NK-92 (cell line): ENCODE results near the gene ZNF700.
"Not testable (repeated sequence)": the region's sequence is repeated elsewhere in the genome, so short reads cannot be mapped to it uniquely, and the experiment has no call there.

Source experiments
- DNase-seq: peaks from one replicate; lab custom pipeline; 2025; ENCODE audit not compliant: unreplicated experiment; lab: John Stamatoyannopoulos, UW

The ZNF700 gene

DNA sequence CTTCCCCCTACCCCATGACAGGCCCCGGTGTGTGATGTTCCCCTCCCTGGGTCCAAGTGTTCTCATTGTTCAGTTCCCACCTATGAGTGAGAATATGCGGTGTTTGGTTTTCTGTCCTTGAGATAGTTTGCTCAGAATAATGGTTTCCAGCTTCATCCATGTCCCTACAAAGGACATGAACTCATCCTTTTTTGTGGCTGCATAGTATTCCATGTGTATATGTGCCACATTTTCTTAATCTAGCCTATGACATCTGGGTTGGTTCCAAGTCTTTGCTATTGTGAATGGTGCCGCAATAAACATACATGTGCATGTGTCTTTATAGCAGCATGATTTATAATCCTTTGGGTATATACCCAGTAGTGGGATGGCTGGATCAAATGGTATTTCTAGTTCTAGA, 13.5 kb downstream of the ZNF700 start:
- DNase-seq: not testable (repeated sequence)

DNA sequence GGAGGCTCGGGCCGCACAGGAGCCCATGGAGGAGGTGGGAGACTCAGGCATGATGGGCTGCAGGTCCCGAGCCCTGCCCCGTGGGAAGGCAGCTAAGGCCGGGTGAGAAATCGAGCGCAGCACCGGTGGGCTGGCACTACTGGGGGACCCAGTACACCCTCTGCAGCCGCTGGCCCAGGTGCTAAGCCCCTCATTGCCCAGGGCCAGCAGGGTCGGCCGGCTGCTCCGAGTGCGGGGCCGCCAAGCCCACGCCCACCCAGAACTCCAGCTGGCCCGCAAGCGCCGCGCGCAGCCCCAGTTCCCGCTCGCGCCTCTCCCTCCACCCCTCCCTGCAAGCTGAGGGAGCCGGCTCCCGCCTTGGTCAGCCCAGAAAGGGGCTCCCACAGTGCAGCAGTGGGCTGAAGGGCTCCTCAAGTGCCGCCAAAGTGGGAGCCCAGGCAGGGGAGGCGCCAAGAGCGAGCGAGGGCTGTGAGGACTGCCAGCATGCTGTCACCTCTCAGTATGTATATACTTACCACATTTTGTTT, 16.5 kb downstream of the ZNF700 start:
- not testable (repeated sequence) for DNase-seq

- DNase-seq: no peak
Observed at GRCh38 chr19:11942008-11942842, 17.3 kb downstream of the ZNF700 start.

DNA sequence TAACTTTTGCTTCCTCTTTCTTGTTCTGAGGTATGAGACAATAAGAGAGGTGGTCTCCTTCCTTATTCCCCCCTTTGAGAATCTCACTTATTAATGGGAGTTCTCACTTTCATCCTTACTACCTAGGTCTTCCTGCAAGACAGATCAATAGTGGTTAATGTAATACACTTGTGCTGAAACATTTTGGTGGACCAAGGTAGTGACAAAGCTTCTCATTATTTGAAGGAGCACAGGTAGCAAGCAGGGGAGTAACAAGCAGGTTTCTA, 17.9 kb downstream of the ZNF700 start:
- no peak for DNase-seq

GRCh38 chr19:11944656-11945055, 19.7 kb downstream of the ZNF700 start:
- no peak for DNase-seq

GRCh38 chr19:11948646-11949045, 23.7 kb downstream of the ZNF700 start:
- DNase-seq: no peak

- no peak for DNase-seq
Observed at GRCh38 chr19:11949201-11949600, 24.3 kb downstream of the ZNF700 start.

DNA sequence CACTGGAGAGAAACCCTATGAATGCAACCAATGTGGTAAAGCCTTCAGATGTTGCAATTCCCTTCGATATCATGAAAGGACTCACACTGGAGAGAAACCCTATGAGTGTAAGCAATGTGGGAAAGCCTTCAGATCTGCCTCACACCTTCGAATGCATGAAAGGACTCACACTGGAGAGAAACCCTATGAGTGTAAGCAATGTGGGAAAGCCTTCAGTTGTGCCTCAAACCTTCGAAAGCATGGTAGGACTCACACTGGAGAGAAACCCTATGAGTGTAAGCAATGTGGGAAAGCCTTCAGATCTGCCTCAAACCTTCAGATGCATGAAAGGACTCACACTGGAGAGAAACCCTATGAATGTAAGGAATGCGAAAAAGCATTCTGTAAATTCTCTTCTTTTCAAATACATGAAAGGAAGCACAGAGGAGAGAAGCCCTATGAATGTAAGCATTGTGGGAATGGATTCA, 24.7 kb downstream of the ZNF700 start:
- DNase-seq: not testable (repeated sequence)

DNA sequence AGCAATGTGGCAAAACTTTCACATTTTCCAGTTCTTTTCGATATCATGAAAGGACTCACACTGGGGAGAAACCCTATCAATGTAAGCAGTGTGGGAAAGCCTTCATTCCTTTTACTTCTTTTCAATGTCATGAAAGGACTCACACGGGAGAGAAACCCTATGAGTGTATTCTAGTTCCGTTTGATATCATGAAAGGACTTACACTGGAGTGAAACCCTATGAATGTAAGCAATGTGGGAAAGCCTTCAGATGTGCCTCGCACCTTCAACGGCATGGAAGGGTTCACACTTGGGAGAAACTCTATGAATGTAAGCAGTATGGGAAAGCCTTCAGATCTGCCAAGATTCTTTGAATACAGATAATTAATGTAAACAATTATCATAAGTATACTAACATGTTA, 25.4 kb downstream of the ZNF700 start:
- no peak for DNase-seq

GRCh38 chr19:11963566-11964355, 38.9 kb downstream of the ZNF700 start:
- no peak for DNase-seq

- no peak for DNase-seq
Observed at GRCh38 chr19:11964496-11964857, 39.6 kb downstream of the ZNF700 start.

GRCh38 chr19:11964858-11965645, 40.1 kb downstream of the ZNF700 start, which contains the start of gene ZNF763:
ZNF763 (plus strand) TSS chr19:11965040; CDS start chr19:11965209, 169 bp downstream.
- peak; percentile 32 for DNase-seq

DNA sequence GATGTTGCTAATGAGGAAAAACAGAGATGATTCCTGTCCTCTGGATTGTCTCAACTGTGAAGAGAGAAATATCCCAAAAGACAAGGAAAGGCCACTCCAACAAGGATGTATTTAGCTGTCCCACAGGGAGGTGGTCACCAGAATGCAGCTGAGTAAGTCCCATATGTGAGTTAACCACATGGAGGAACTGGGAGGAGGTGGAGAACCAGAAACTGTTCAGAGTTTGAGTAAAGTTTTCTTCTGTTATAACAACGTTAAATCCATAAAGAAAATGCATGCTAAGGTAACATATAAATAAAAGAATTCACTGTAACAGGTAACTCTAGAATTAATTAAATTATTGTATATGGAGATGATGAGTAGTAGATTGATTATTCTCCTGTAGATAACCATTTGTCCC, 45.3 kb downstream of the ZNF700 start:
- no peak for DNase-seq

DNA sequence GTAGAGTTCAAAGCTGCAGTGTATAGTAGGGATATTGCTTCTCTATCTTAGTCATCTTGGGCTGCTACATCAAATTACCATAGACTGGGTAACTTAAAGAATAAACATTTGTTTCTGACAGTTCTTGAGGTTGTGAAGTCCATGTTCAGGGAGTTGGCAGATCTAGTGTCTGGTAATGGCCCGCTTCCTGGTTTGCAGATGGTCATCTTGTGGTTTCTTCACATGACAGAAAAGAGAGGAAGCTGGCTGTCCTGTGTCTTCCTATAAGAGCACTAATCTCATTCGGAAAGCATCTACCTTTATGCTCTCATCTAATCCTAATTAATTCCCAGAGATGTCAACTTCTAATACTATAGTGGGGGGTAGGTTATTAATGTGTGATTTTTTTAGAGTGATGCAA, 46.1 kb downstream of the ZNF700 start:
- DNase-seq: no peak

DNA sequence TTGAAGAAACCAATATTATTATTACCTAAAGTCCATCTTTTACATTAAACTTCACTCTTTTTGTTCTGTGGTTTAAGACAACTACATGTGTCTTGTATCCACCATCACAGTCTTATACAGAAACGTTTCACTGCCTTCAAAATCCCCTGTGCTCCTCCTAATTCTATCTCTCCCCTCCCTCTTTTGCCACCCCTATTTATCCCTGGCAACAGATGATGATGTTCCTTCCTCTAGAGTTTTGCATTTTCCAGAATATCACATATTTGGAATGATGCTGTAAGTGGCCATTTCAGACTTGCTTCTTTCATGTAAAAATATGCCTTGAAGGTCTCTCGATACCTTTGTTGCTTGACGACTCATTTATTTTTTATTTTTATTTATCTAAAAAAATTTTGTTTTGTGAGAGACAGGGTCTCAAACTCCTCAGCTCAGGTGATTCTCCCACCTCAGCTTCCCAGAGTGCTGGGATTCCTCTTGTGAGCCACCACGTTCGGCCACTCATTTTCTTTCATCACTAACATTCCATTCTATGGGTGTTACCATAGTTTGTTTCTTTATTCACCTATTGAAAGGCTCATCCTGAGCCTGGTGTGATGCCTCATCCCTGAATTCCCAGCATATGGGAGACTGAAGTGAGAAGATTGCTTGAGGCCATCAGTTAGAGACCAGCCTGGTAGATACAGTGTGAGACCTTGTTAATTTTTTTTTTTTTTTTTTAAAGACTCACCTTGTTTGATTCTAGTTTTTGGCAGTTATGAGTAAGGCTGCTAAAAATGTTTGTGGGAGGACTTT, 48.3 kb downstream of the ZNF700 start:
- DNase-seq: no peak

DNA sequence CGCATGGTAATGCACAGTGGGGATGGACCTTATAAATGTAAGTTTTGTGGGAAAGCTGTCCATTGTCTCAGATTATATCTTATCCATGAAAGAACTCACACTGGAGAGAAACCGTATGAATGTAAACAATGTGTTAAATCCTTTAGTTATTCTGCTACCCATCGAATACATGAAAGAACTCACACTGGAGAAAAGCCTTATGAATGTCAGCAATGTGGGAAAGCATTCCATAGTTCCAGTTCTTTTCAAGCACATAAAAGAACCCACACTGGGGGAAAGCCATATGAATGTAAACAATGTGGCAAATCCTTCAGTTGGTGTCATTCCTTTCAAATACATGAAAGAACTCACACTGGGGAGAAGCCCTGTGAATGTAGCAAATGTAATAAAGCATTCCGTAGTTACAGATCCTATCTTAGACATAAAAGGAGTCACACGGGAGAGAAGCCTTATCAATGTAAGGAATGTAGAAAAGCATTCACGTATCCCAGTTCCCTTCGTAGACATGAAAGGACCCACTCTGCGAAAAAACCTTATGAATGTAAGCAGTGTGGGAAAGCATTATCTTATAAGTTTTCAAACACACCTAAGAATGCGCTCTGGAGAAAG, 53.7 kb downstream of the ZNF700 start:
- no peak for DNase-seq

DNA sequence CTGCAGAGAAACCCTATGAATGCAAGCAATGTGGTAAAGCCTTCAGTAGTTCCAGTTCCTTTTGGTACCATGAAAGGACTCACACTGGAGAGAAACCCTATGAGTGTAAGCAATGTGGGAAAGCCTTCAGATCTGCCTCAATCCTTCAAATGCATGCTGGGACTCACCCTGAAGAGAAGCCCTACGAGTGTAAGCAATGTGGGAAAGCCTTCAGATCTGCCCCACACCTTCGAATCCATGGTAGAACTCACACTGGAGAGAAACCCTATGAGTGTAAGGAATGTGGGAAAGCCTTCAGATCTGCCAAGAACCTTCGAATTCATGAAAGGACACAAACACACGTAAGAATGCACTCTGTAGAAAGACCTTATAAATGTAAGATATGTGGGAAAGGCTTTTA, 54.6 kb downstream of the ZNF700 start:
- DNase-seq: no peak

DNA sequence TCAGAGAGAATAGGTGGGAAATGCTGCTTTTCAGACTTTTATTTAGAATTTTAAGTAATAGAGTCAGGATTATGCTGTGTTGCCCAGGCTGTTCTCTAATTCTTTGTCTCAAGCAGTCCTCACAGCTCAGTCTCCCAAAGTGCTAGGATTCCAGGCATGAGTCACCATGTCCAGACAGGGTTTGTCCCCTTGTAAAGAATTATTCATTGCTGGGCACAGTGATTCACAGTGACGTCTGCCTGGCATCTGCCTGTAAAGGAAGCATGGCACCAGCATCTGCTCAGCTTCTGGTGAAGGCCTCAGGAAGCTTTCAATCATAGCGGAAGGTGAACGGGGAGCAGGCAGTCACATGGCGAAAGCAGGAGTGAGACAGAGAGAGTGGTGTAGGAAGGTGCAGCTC, 57.6 kb downstream of the ZNF700 start:
- no peak for DNase-seq

DNA sequence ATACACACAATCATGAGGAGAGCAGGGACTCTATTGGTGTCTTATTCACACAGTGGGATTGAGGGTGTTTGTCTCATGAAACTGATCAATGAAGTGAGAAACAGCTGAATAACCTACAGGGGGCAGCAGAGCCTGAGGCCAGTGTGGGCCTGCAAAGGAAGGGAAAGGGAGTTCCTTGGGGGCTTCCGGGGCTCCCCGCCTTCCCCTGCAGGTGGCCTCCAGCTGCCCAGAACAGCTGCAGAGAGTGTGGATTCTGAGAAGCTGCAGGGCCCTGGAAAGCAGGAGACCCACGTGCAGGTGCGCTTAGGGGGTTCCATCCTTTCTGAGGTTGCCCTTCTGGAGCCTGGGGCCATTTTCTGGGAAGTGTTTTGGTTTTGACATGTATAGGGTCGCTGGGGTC, 60.1 kb downstream of the ZNF700 start:
- DNase-seq: no peak

GRCh38 chr19:11986754-11987153, 61.8 kb downstream of the ZNF700 start:
- DNase-seq: no peak
